HEK293T (cell line): Measurements from ENCODE around the gene MAP3K20.
"Not testable (repeated sequence)": the region's sequence is repeated elsewhere in the genome, so short reads cannot be mapped to it uniquely, and the experiment has no call there.

Experiments
- FOXK2 ChIP-seq: fragments of 450-650 bp; IDR thresholded peaks from 2 replicates; pipeline ENCODE4 v1.6.1; 2016; ENCODE audit warnings: mild to moderate bottlenecking
- HDGF ChIP-seq: fragments of 450-650 bp; IDR thresholded peaks from 2 replicates; pipeline ENCODE4 v1.6.1; 2017; ENCODE audit warnings: antibody characterized with exemption, borderline replicate concordance

DNA sequence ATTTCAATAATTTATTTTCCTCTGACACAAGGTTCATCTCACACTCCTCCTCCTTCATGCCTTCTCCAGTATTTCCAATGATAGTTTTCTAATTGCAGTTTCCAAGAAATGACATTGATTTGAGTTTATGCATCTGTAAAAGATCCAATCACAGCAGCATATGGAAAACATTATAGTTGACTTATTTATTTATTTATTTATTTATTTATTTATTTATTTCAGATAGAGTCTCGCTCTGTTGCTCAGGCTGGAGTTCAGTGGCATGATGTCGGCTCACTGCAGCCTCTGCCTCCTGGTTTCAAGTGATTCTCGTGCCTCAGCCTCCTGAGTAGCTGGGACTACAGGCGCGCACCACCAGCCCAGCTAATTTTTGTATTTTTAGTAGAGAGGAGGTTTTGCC lies 52.5 kb downstream of the MAP3K20 start:
- not testable (repeated sequence) for TF ChIP-seq FOXK2, HDGF
